Measurements from ENCODE around the gene CHRDL2.

CHRDL2 gene

GRCh38 chr11:74748211-74749126 lies 17.2 kb upstream of the CHRDL2 start, which contains the start of gene RNF169:
TSS of gene RNF169 (plus strand) at chr11:74748849. CDS start at chr11:74748881, 32 bp downstream.
- peak; percentile 84 for FAIRE-seq

- FAIRE-seq: no peak
Measured at GRCh38 chr11:74746868-74747267, 15.6 kb upstream of the CHRDL2 start.

- FAIRE-seq: no peak
Measured at GRCh38 chr11:74744277-74744676, 13.1 kb upstream of the CHRDL2 start.

DNA sequence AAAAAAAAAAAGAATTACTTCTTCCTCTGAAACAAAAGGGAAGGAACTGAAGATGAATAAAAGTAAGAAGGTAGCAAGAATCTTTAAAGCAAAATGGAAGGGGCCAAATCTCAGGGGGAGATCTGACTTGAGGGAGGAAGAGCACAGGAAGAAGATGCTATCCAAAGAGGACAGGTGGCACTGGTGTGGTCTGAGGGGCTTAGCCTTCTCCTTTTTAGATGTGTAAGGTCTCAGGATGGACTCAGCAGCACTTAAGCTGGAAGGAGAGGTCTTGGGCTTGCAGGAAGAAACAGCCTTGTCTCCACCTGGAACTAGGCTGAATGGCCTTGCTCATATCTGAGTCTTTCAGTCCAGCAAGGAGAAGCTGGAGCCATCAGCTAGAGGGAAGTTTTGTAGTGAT lies 12.4 kb upstream of the CHRDL2 start:
- no peak for FAIRE-seq

GRCh38 chr11:74742070-74742469 lies 10.8 kb upstream of the CHRDL2 start:
- no peak for FAIRE-seq

- no peak for FAIRE-seq
Measured at GRCh38 chr11:74739546-74740270, 8.5 kb upstream of the CHRDL2 start.

DNA sequence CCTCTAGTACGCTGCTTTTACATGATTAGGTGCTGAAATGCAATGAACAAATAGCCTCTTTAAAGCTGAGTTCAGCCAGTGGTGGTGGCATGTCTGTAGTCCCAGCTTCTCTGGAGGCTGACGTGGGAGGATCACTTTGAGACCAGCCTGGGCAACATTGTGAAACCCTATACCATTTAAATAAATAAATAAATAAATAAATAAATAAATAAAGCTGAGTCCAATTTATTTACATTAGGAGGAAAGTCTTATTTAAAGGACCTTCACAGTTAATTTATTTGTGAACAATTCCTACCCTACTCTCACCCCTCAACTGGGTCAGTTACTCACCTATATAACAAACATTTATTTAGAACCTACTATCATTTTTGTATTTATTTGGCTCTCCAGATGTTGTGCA lies 4.8 kb upstream of the CHRDL2 start:
- FAIRE-seq: no peak

- FAIRE-seq: no peak
Measured at GRCh38 chr11:74735365-74735928, 4.2 kb upstream of the CHRDL2 start.

DNA sequence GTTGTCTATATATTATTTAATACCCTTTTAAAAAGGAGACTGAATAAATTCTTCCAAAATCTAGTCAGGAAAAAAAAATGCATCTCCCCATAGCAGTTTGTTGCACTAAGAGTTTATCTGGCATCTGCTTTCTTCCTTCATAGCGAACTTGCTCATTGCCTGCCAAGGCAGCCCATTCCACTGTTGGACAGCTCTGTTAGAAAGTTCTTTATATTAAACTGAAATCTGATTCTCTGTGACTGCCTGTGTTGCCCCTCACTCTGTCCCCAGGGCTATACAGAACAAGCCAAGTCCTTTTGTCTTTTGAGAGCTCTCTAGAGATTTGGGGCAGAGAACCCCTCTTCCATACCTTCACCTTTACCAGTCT lies 3.3 kb upstream of the CHRDL2 start:
- FAIRE-seq: no peak

DNA sequence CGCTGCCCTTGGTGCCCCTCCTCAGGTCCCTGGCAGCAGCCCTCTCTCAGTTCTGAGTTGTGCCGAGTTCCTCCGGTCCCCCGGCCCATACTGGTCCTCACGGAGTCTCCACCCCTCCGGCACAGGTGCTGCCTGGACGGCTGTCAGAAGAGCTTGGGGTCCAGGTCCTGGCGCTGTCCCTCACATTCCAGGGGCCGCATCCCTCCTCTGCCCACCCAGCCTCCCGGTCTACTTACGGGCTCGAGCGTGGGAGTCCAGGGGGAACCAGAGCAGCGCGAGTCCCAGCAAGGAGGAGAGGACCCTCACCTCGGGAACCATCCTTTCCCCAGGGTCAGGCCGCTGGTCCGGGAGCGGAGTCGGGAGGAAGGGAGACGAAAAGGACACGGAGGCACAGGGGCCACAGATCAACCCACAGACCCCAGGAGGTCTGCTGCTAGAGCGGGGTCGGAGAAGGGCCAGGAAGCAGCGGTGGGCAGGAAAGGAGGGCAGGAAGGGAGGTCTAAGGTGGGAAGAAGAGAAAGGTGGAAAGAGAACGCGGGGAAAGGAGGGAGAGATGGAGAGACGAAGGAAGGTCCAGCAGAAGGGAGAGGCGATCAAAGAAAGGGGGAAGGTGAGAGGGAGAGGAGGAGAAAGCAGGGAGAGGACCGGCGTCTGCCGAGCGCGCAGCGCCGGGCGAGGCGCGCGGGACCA lies 510 bp downstream of the CHRDL2 start:
- FAIRE-seq: no peak

GRCh38 chr11:74729397-74729796 lies 1.8 kb downstream of the CHRDL2 start:
- FAIRE-seq: no peak

DNA sequence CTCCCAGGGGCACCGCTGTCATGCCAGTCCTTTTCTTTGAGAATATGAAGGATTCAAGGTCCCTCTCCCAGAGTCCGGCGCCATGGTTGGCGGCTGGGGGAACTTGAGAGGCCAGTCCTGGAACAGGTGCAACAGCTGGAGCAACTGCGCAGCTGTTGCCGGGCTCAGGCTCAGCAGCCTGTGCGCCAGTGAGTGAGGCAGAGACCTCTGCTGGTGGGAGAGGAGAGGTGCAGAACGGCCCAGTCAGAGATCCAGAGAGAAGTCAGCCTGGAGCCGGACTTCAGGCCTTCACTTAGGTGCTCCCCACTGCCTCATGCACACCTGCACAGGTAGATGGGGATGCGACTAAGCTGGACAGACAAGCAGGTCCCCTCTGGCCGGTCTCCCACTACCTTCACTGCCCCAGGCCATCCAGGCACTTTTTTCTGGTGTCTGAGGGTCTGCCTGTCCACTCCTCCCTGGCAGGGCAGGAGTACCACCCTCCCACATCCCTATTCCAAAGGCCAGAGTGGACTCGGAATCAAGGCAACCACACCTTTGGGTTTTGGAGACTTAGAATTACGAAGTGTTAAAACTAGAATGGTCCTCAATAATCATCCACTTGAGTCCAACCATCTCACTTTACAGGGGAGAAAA lies 4.6 kb downstream of the CHRDL2 start:
- FAIRE-seq: no peak

- FAIRE-seq: no peak
Measured at GRCh38 chr11:74725701-74726100, 5.5 kb downstream of the CHRDL2 start.

DNA sequence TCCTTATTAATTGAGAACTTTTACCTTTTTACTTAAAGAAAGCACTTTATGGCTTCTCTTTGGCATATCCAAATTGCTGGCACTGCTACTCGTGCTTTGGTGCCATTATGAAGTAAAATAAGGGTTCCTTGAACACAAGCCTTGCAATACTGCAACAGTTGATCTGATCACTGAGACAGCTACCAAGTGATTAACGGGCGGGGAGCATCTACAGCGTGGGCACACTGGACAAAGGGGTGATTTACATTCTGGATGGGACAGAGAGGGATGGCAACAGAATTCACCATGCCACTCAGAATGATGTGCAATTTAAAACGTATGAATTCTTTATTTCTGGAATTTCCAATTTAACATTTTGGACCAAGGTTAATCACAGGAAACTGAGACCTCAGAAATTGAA lies 7.7 kb downstream of the CHRDL2 start:
- no peak for FAIRE-seq

- FAIRE-seq: no peak
Measured at GRCh38 chr11:74721479-74721835, 9.8 kb downstream of the CHRDL2 start.

GRCh38 chr11:74720596-74721478 lies 10.4 kb downstream of the CHRDL2 start:
- no peak for FAIRE-seq

GRCh38 chr11:74719011-74719410 lies 12.2 kb downstream of the CHRDL2 start:
- no peak for FAIRE-seq

GRCh38 chr11:74717221-74717969 lies 13.8 kb downstream of the CHRDL2 start:
- FAIRE-seq: no peak

DNA sequence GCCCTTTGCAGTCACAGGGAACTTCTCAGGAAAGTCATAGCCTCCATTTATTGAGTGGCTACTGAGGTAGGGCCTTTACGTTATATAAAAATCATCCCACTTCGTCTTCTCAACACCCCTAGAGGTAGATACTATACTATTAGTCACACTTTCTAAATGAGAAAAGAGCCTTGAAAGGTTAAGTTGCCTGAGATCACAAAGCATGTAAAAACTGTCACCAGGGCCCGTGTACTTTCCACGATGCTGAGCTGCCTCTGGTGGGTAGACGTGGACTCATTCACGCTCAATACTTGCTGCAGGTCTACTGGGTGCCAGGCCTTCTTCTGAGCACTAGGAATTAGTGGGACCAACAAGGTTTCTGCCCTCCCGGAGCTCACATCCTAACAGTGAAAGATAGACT lies 16.3 kb downstream of the CHRDL2 start:
- no peak for FAIRE-seq

DNA sequence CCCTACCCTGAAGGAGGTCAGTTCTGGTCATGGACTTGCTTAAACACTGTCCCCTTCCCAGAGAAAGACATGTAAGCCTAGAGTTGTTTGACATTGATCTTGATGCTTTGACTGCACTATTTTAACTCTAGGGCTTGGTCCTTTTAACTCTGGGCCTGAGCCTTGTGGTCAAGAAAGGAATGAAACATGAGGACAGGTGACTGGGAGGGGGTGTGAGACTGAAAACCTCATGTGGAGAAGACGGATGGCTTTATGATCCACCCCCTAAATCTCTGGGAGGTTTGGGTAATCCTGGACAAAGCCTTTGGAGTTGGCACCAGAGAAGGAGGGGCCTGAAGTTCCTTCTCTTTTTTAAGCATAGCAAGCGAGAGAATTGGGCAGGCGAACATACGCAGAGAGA lies 17.5 kb downstream of the CHRDL2 start:
- FAIRE-seq: no peak

Measured in endometrium (tissue), 2 donors.